H1 (cell line): ENCODE data around the gene BECN2. TPM values are rescaled to one million over a fixed set of nuclear protein-coding genes. Genes with fewer than 3 reads are reported as not detected.

Experiments
- CTCF ChIA-PET: fragments of 300-600 bp; sonication (Branson Sonifier 250); formaldehyde crosslinking; loops from one replicate; lab custom pipeline; 2021; ENCODE audit not compliant: partially characterized antibody; lab: Charles Lee
- POLR2A ChIA-PET: fragments of 300-600 bp; sonication (Branson Sonifier 250); formaldehyde crosslinking; loops from one replicate; lab custom pipeline; 2021; ENCODE audit warnings: inconsistent platforms; ENCODE audit not compliant: partially characterized antibody; lab: Charles Lee
- DNase-seq, 2 experiments: peaks; one replicate each; pipeline versions ENCODE4 v3.0.0 to v3.0.0-alpha.2; 2010 to 2022; ENCODE audit warnings: low spot score in 2 of 2, low read depth in 1 of 2, mixed read lengths in 1 of 2
- FAIRE-seq: peaks from 2 replicates; lab custom pipeline; 2011; peaks lifted over from hg19 to GRCh38; lab: Jason Lieb, UNC
- H2AFZ ChIP-seq: 2 replicates; pipeline ENCODE4 v1.8.1; 2012; ENCODE audit warnings: low read length, inconsistent platforms
- H2AK5ac ChIP-seq: 2 replicates; pipeline ENCODE4 v1.6.1; 2013; ENCODE audit warnings: low read depth, low read length
- H2BK120ac ChIP-seq: replicated peaks from 2 replicates; pipeline ENCODE3; 2013; ENCODE audit warnings: low read depth, low read length, inconsistent platforms
- H2BK12ac ChIP-seq: 2 replicates; pipeline ENCODE4 v1.6.1; 2013; ENCODE audit warnings: low read depth, low read length
- H2BK15ac ChIP-seq: 2 replicates; pipeline ENCODE4 v1.6.1; 2013; ENCODE audit warnings: low read length
- H2BK20ac ChIP-seq: 2 replicates; pipeline ENCODE4 v1.6.1; 2013; ENCODE audit warnings: low read length
- H2BK5ac ChIP-seq: 2 replicates; pipeline ENCODE4 v1.6.1; 2013; ENCODE audit warnings: low read depth, low read length
- H3K14ac ChIP-seq: 2 replicates; pipeline ENCODE4 v1.6.1; 2013; ENCODE audit warnings: inconsistent platforms; ENCODE audit not compliant: insufficient read length
- H3K18ac ChIP-seq: 2 replicates; pipeline ENCODE4 v1.6.1; 2013; ENCODE audit warnings: low read length; ENCODE audit errors: extremely low read depth
- H3K23ac ChIP-seq: 2 replicates; pipeline ENCODE4 v1.6.1; 2013; ENCODE audit warnings: inconsistent platforms; ENCODE audit not compliant: insufficient read length
- H3K23me2 ChIP-seq: 2 replicates; pipeline ENCODE4 v1.6.1; 2013; ENCODE audit warnings: low read depth, low read length
- H3K27ac ChIP-seq: 2 replicates; pipeline ENCODE4 v1.6.1; 2011; ENCODE audit warnings: low read depth, low read length, inconsistent platforms
- H3K27me3 ChIP-seq, 4 experiments: replicated peaks in 1 of 4; 1 replicate in 1 of 4; 2 replicates in 3 of 4; pipeline versions ENCODE4 v1.6.1 to v1.8.1; 2011 to 2013; ENCODE audit warnings: low read length in 3 of 4, mild to moderate bottlenecking in 3 of 4, inconsistent platforms in 2 of 4, mixed read lengths in 2 of 4, moderate library complexity in 1 of 4; ENCODE audit not compliant: control insufficient read depth in 3 of 4, insufficient read depth in 3 of 4; ENCODE audit errors: extremely low read depth in 1 of 4
- H3K36me3 ChIP-seq, 4 experiments: 2 replicates each; pipeline versions ENCODE4 v1.6.1 to v1.8.1; 2011 to 2013; ENCODE audit warnings: mild to moderate bottlenecking in 4 of 4, low read length in 3 of 4, moderate library complexity in 2 of 4, control low read depth in 1 of 4, inconsistent platforms in 1 of 4; ENCODE audit not compliant: insufficient read depth in 4 of 4, control insufficient read depth in 2 of 4
- H3K4ac ChIP-seq: replicated peaks from 2 replicates; pipeline ENCODE3; 2013; ENCODE audit warnings: low read length, low read depth, mixed read lengths, inconsistent platforms; ENCODE audit not compliant: insufficient read length
- H3K4me1 ChIP-seq, 4 experiments: replicated peaks in 1 of 4; 1 replicate in 1 of 4; 2 replicates in 3 of 4; pipeline versions ENCODE4 v1.6.1 to v1.8.1; 2011 to 2013; ENCODE audit warnings: low read length in 3 of 4, inconsistent platforms in 2 of 4, mixed read lengths in 1 of 4; ENCODE audit not compliant: insufficient read depth in 4 of 4, control insufficient read depth in 3 of 4
- H3K4me2 ChIP-seq, 2 experiments: 2 replicates each; pipeline versions ENCODE4 v1.6.1 to v1.8.1; 2011 to 2013; ENCODE audit warnings: low read depth in 2 of 2, low read length in 2 of 2, control low read depth in 1 of 2, inconsistent platforms in 1 of 2, mild to moderate bottlenecking in 1 of 2; ENCODE audit not compliant: insufficient read depth in 1 of 2
- H3K4me3 ChIP-seq, 4 experiments: fragments of 200-600, 300-600 bp in 1 of 4; sonication (generic), shearing (Covaris generic), sonication (Bioruptor Twin) in 1 of 4; 2 replicates each; pipeline versions ENCODE4 v1.5.1 to v1.8.1; 2011 to 2016; ENCODE audit warnings: low read length in 4 of 4, low read depth in 3 of 4, control low read depth in 2 of 4, inconsistent platforms in 2 of 4, mild to moderate bottlenecking in 2 of 4, mixed read lengths in 1 of 4, moderate library complexity in 1 of 4; ENCODE audit not compliant: insufficient read depth in 2 of 4; ENCODE audit errors: extremely low read depth in 1 of 4
- H3K56ac ChIP-seq: replicated peaks from 2 replicates; pipeline ENCODE3; 2013; ENCODE audit warnings: low read depth, mild to moderate bottlenecking, mixed read lengths, low read length, inconsistent platforms; ENCODE audit not compliant: insufficient read length
- H3K79me1 ChIP-seq: 2 replicates; pipeline ENCODE4 v1.6.1; 2013; ENCODE audit warnings: low read depth, low read length, control low read depth
- H3K79me2 ChIP-seq, 2 experiments: 2 replicates each; pipeline versions ENCODE4 v1.6.1 to v1.8.1; 2012 to 2013; ENCODE audit warnings: low read length in 2 of 2, mild to moderate bottlenecking in 2 of 2, inconsistent platforms in 1 of 2; ENCODE audit not compliant: insufficient read depth in 2 of 2, control insufficient read depth in 1 of 2
- H3K9ac ChIP-seq, 4 experiments: replicated peaks in 1 of 4; 1 replicate in 1 of 4; 2 replicates in 3 of 4; pipeline versions ENCODE4 v1.6.1 to v1.8.1; 2011 to 2013; ENCODE audit warnings: low read depth in 3 of 4, low read length in 3 of 4, control low read depth in 2 of 4, mild to moderate bottlenecking in 2 of 4, moderate library complexity in 2 of 4, inconsistent platforms in 1 of 4; ENCODE audit errors: extremely low read depth in 1 of 4
- H3K9me3 ChIP-seq, 2 experiments: 2 replicates each; pipeline versions ENCODE4 v1.6.1 to v1.8.1; 2012 to 2013; ENCODE audit warnings: mild to moderate bottlenecking in 2 of 2, moderate library complexity in 2 of 2, control low read depth in 1 of 2, inconsistent platforms in 1 of 2, low read depth in 1 of 2, low read length in 1 of 2, mixed read lengths in 1 of 2; ENCODE audit not compliant: insufficient read depth in 2 of 2
- H4K20me1 ChIP-seq, 2 experiments: replicated peaks in 1 of 2; 2 replicates each; pipeline versions ENCODE3 to v1.8.1; 2011 to 2013; ENCODE audit warnings: inconsistent platforms in 2 of 2, low read length in 2 of 2, mild to moderate bottlenecking in 1 of 2; ENCODE audit not compliant: insufficient read depth in 2 of 2, control insufficient read depth in 1 of 2
- H4K5ac ChIP-seq: 2 replicates; pipeline ENCODE4 v1.6.1; 2013; ENCODE audit warnings: low read length, low read depth, mixed read lengths, inconsistent platforms; ENCODE audit not compliant: insufficient read length
- H4K8ac ChIP-seq: 2 replicates; pipeline ENCODE4 v1.8.0; 2013; ENCODE audit warnings: mild to moderate bottlenecking, moderate library complexity, low read length, inconsistent platforms; ENCODE audit not compliant: insufficient read depth; ENCODE audit errors: extremely low read depth
- H4K91ac ChIP-seq: replicated peaks from 2 replicates; pipeline ENCODE3; 2013; ENCODE audit warnings: low read length, mixed read lengths, inconsistent platforms; ENCODE audit not compliant: insufficient read length
- ATF2 ChIP-seq: IDR thresholded peaks from 2 replicates; pipeline ENCODE4 v1.6.1; 2012; ENCODE audit warnings: low read length, inconsistent platforms
- BCL11A ChIP-seq, 2 experiments: IDR thresholded peaks; one replicate each; pipeline ENCODE4 v1.6.1; 2011; ENCODE audit warnings: low read depth in 2 of 2, low read length in 2 of 2, mild to moderate bottlenecking in 2 of 2
- BRCA1 ChIP-seq: IDR thresholded peaks from 2 replicates; pipeline ENCODE4 v1.6.1; 2012; ENCODE audit warnings: low read depth, low read length, improper control_type of control experiment
- CBX5 ChIP-seq: fragments of 300-800, 300-1000 bp; sonication (generic); IDR thresholded peaks from 2 replicates; pipeline ENCODE4 v1.7.1; 2016; ENCODE audit warnings: antibody characterized with exemption, low read length, low read depth
- JUN ChIP-seq: IDR thresholded peaks from 2 replicates; pipeline ENCODE4 v1.6.1; 2011; ENCODE audit warnings: low read depth, mild to moderate bottlenecking, improper control_type of control experiment, low read length
- KDM1A ChIP-seq: fragments of 200-600, 300-600 bp; sonication (generic); IDR thresholded peaks from 2 replicates; pipeline ENCODE4 v1.7.1; 2016; ENCODE audit warnings: mild to moderate bottlenecking, low read length, borderline replicate concordance
- RBBP5 ChIP-seq: IDR thresholded peaks from 2 replicates; pipeline ENCODE4 v1.7.1; 2012; ENCODE audit warnings: low read depth, mild to moderate bottlenecking, inconsistent platforms, low read length, moderate library complexity, borderline replicate concordance
- SAP30 ChIP-seq: fragments of 300-600 bp; sonication (generic); IDR thresholded peaks from 2 replicates; pipeline ENCODE4 v1.7.1; 2012; ENCODE audit warnings: low read length, moderate library complexity, mild to moderate bottlenecking, inconsistent platforms; ENCODE audit not compliant: insufficient read depth, insufficient replicate concordance
- SRF ChIP-seq: IDR thresholded peaks from 2 replicates; pipeline ENCODE4 v1.6.1; 2011; ENCODE audit warnings: mild to moderate bottlenecking, low read depth, low read length, moderate library complexity
- TBP ChIP-seq: IDR thresholded peaks from 2 replicates; pipeline ENCODE4 v1.6.1; 2011; ENCODE audit warnings: low read depth, low read length, improper control_type of control experiment
- USF2 ChIP-seq: IDR thresholded peaks from 2 replicates; pipeline ENCODE4 v1.6.1; 2011; ENCODE audit warnings: low read length, improper control_type of control experiment
- WGBS, 2 experiments: shearing (Covaris generic) in 1 of 2; methylation state at CpG; one replicate each; pipeline versions ENCODE4 v1.1.6 to v1.1.7; 2013 to 2015; ENCODE audit warnings: low lambda C conversion rate in 2 of 2, mixed read lengths in 2 of 2, inconsistent platforms in 1 of 2, low coverage in 1 of 2, missing lambda C conversion rate in 1 of 2; ENCODE audit not compliant: insufficient replicate concordance in 2 of 2, insufficient coverage in 1 of 2, insufficient read length in 1 of 2; ENCODE audit errors: extremely low coverage in 1 of 2, missing lambda C conversion rate in 1 of 2; 5-methylcytosine and 5-hydroxymethylcytosine counted together
- polyA plus RNA-seq, 7 experiments: library from polyadenylated mRNA; depleted of rRNA in 3 of 7; stranded (reverse) in 5 of 7; unstranded in 2 of 7; fragments of >200 nt in 5 of 7; fragments of 200-250 nt in 2 of 7; gene quantifications; 1 replicate in 5 of 7; 2 replicates in 1 of 7; 4 replicates in 1 of 7; pipeline versions ENCODE4 v1.2.1 to v1.2.3, GENCODE V29; 2011 to 2013; ENCODE audit warnings: missing spikeins in 2 of 7, mixed read lengths in 2 of 7
- total RNA-seq: library from RNA; stranded (reverse); fragmentation: NEBNext Ultra II Directional; extraction: Animal tissue kit (Norgen Biotek cat#: 25700); gene quantifications from 2 replicates; pipeline ENCODE4 v1.2.1, GENCODE V29; 2021

BECN2 gene
- total and polyA plus RNA-seq, 2 of the 8 experiments (the other 6 are each of a cell fraction or from before 2014, with no cell fraction given), result not detected

- no peak for FAIRE-seq
- no peak overlapping the region for H4K5ac ChIP-seq
- H3K23me2 ChIP-seq, result no peaks in the 10 kb centered on the region
- WGBS, 2 experiments, result 85% methylated on average over 6 of the region's 6 CpGs; no CpG with 5 or more reads in 1 of the 2 experiments
- H2BK5ac ChIP-seq, result no peak overlapping the region
- no peak overlapping the region for H2BK20ac ChIP-seq
- H3K14ac ChIP-seq, result no peak overlapping the region
- H3K36me3 ChIP-seq, result no peaks in the 10 kb centered on the region
- H2BK12ac ChIP-seq, result no peak overlapping the region
- H3K27ac ChIP-seq, result no peak overlapping the region
- no peak overlapping the region for H3K4me3 ChIP-seq
- H3K79me2 ChIP-seq, result no peaks in the 10 kb centered on the region
- no peak overlapping the region for H2BK120ac ChIP-seq
- H3K23ac ChIP-seq, result no peak overlapping the region
- no peak for DNase-seq
- no peak overlapping the region for H3K9ac ChIP-seq
- H3K18ac ChIP-seq, result no peak overlapping the region
- H2BK15ac ChIP-seq, result no peak overlapping the region
- 0 out of 2 replicates have a peak overlapping the region, but pooled peaks have one; percentile 80 for H4K8ac ChIP-seq
- H2AFZ ChIP-seq, result no peak overlapping the region
- peaks cover 0 to 4% (median under 1%) of the 10 kb centered on the region in 4 experiments; a peak in 2 of 7 replicates for H3K4me1 ChIP-seq
- H4K91ac ChIP-seq, result no peak overlapping the region
- no peaks in the 10 kb centered on the region for H3K79me1 ChIP-seq
- no peak overlapping the region for H3K56ac ChIP-seq
- CTCF ChIA-PET, result interaction anchor here (3.2 kb wide), 1 partner anchor 65 kb away, joined by 13 read pairs; the partner anchor contains the start of gene MAP1LC3C
- no peaks in the 10 kb centered on the region for H3K9me3 ChIP-seq
- H3K4me2 ChIP-seq, result no peak overlapping the region
- POLR2A ChIA-PET, result interaction anchor here (2.1 kb wide), 1 partner anchor 14 kb away, joined by 5 read pairs; no protein-coding TSS in a partner anchor
- H3K27me3 ChIP-seq, result no peaks in the 10 kb centered on the region
- no peak overlapping the region for H2AK5ac ChIP-seq
- no peaks in the 10 kb centered on the region for H4K20me1 ChIP-seq
- no peak overlapping the region for H3K4ac ChIP-seq
- TF ChIP-seq BCL11A (IDR thresholded peaks at IDR 0.05; ENCODE audit: low read depth in 2 of 2, low read length in 2 of 2) (no peak), SAP30 (no peak), ATF2 (no peak), SRF (no peak), RBBP5 (no peak), KDM1A (no peak), CBX5 (no peak), JUN (no peak), USF2 (no peak), TBP (no peak), BRCA1 (no peak)
Observed at GRCh38 chr1:241932845-241933244, 24.7 kb upstream of the BECN2 start.
